GM18907 (cell line): Measurements from ENCODE around the gene FEZF1.
"Not testable (repeated sequence)": the region's sequence is repeated elsewhere in the genome, so short reads cannot be mapped to it uniquely, and the experiment has no call there.

Source experiments
- ATAC-seq: cut with Tn5 transposase; IDR thresholded peaks from one replicate; pipeline ENCODE4 v1.9.1; 2021; ENCODE audit warnings: mild to moderate bottlenecking, moderate library complexity; ENCODE audit not compliant: unreplicated experiment

FEZF1 gene

GRCh38 chr7:122309421-122309820, 4.9 kb upstream of the FEZF1 start:
- ATAC-seq, result no peak

GRCh38 chr7:122307228-122307621, 2.7 kb upstream of the FEZF1 start:
- no peak for ATAC-seq

- ATAC-seq, result no peak
These were observed 2.0 kb upstream of the FEZF1 start for GRCh38 chr7:122306320-122307227.

GRCh38 chr7:122305475-122306319, 1.1 kb upstream of the FEZF1 start:
- ATAC-seq, result no peak

GRCh38 chr7:122304996-122305421, 459 bp upstream of the FEZF1 start:
- no peak for ATAC-seq

- no peak for ATAC-seq
These were observed 825 bp downstream of the FEZF1 start for GRCh38 chr7:122303531-122304318.

GRCh38 chr7:122302761-122303530, 1.6 kb downstream of the FEZF1 start:
- ATAC-seq, result no peak

- ATAC-seq, result no peak
These were observed 2.4 kb downstream of the FEZF1 start for GRCh38 chr7:122301858-122302760.

- ATAC-seq, result no peak
These were observed 3.4 kb downstream of the FEZF1 start for GRCh38 chr7:122300956-122301833.

GRCh38 chr7:122300211-122300932, 4.2 kb downstream of the FEZF1 start:
- ATAC-seq, result no peak

GRCh38 chr7:122299624-122300210, 4.8 kb downstream of the FEZF1 start:
- ATAC-seq, result no peak

- no peak for ATAC-seq
These were observed 5.9 kb downstream of the FEZF1 start for GRCh38 chr7:122298618-122299017.

- ATAC-seq, result no peak
These were observed 6.4 kb downstream of the FEZF1 start for GRCh38 chr7:122298131-122298530.

- no peak for ATAC-seq
These were observed 13.4 kb downstream of the FEZF1 start for GRCh38 chr7:122291189-122291588.

- ATAC-seq, result no peak
These were observed 14.1 kb downstream of the FEZF1 start for GRCh38 chr7:122290476-122290875.

GRCh38 chr7:122289426-122289825, 15.1 kb downstream of the FEZF1 start:
- ATAC-seq, result no peak

GRCh38 chr7:122284608-122285007, 19.9 kb downstream of the FEZF1 start:
- ATAC-seq, result not testable (repeated sequence)
